ENCODE data around the gene OFD1.

The OFD1 gene

GRCh38 chrX:13798184-13798583 lies 63.6 kb downstream of the OFD1 start:
- no peak for TF ChIP-seq CTCF (IDR thresholded peaks at IDR 0.05; ENCODE audit: low read depth, low read length)
- no peak for TF ChIP-seq EZH2phosphoT487 (IDR thresholded peaks at IDR 0.05; ENCODE audit: low read depth)
- Histone ChIP-seq H3K36me3 (replicated peaks; ENCODE audit: low read depth, low read length) (no peaks in the 10 kb centered on the region), H3K9me3 (ENCODE audit: insufficient read depth, low read length) (no peaks in the 10 kb centered on the region), H3K9ac (ENCODE audit: low read length) (no peak overlapping the region), H3K27me3 (ENCODE audit: low read depth, low read length) (no peaks in the 10 kb centered on the region), H3K4me3 (ENCODE audit: low read length) (no peak overlapping the region), H3K4me1 (ENCODE audit: low read length) (no peaks in the 10 kb centered on the region), H3K27ac (ENCODE audit: low read length) (no peak overlapping the region), H4K20me1 (ENCODE audit: insufficient read depth, low read length) (no peaks in the 10 kb centered on the region), H3K4me2 (ENCODE audit: low read length) (no peak overlapping the region), H2AFZ (ENCODE audit: low read depth, low read length) (no peak overlapping the region), H3K79me2 (ENCODE audit: low read length) (no peaks in the 10 kb centered on the region)

GRCh38 chrX:13803116-13803515 lies 68.6 kb downstream of the OFD1 start:
- H2AFZ ChIP-seq (ENCODE audit: low read depth, low read length): no peak overlapping the region
- H3K27me3 ChIP-seq (ENCODE audit: low read depth, low read length): no peaks in the 10 kb centered on the region
- TF ChIP-seq CTCF (IDR thresholded peaks at IDR 0.05; ENCODE audit: low read depth, low read length) (no peak), EZH2phosphoT487 (IDR thresholded peaks at IDR 0.05; ENCODE audit: low read depth) (no peak)
- no peak overlapping the region for H3K27ac ChIP-seq (ENCODE audit: low read length)
- no peak overlapping the region for H3K4me3 ChIP-seq (ENCODE audit: low read length)
- H3K9me3 ChIP-seq (ENCODE audit: insufficient read depth, low read length): no peaks in the 10 kb centered on the region
- H3K79me2 ChIP-seq (ENCODE audit: low read length): no peaks in the 10 kb centered on the region
- H3K4me2 ChIP-seq (ENCODE audit: low read length): no peak overlapping the region
- no peaks in the 10 kb centered on the region for H3K36me3 ChIP-seq (replicated peaks; ENCODE audit: low read depth, low read length)
- no peaks in the 10 kb centered on the region for H4K20me1 ChIP-seq (ENCODE audit: insufficient read depth, low read length)
- no peak overlapping the region for H3K9ac ChIP-seq (ENCODE audit: low read length)
- H3K4me1 ChIP-seq (ENCODE audit: low read length): no peaks in the 10 kb centered on the region

GRCh38 chrX:13805241-13805640 lies 70.7 kb downstream of the OFD1 start:
- H3K9me3 ChIP-seq (ENCODE audit: insufficient read depth, low read length): no peaks in the 10 kb centered on the region
- H3K4me3 ChIP-seq (ENCODE audit: low read length): no peak overlapping the region
- no peaks in the 10 kb centered on the region for H3K36me3 ChIP-seq (replicated peaks; ENCODE audit: low read depth, low read length)
- H3K27me3 ChIP-seq (ENCODE audit: low read depth, low read length): no peaks in the 10 kb centered on the region
- H3K27ac ChIP-seq (ENCODE audit: low read length): no peak overlapping the region
- H3K4me1 ChIP-seq (ENCODE audit: low read length): no peaks in the 10 kb centered on the region
- no peak overlapping the region for H2AFZ ChIP-seq (ENCODE audit: low read depth, low read length)
- no peaks in the 10 kb centered on the region for H3K79me2 ChIP-seq (ENCODE audit: low read length)
- H3K9ac ChIP-seq (ENCODE audit: low read length): no peak overlapping the region
- TF ChIP-seq EZH2phosphoT487 (IDR thresholded peaks at IDR 0.05; ENCODE audit: low read depth): no peak
- TF ChIP-seq CTCF (IDR thresholded peaks at IDR 0.05; ENCODE audit: low read depth, low read length): peak; percentile 30
- H4K20me1 ChIP-seq (ENCODE audit: insufficient read depth, low read length): no peaks in the 10 kb centered on the region
- no peak overlapping the region for H3K4me2 ChIP-seq (ENCODE audit: low read length)

- H3K9me3 ChIP-seq (ENCODE audit: insufficient read depth, low read length): no peaks in the 10 kb centered on the region
- no peaks in the 10 kb centered on the region for H3K27me3 ChIP-seq (ENCODE audit: low read depth, low read length)
- H3K4me2 ChIP-seq (ENCODE audit: low read length): no peak overlapping the region
- H3K9ac ChIP-seq (ENCODE audit: low read length): no peak overlapping the region
- no peaks in the 10 kb centered on the region for H4K20me1 ChIP-seq (ENCODE audit: insufficient read depth, low read length)
- no peaks in the 10 kb centered on the region for H3K79me2 ChIP-seq (ENCODE audit: low read length)
- no peak overlapping the region for H3K4me3 ChIP-seq (ENCODE audit: low read length)
- H3K27ac ChIP-seq (ENCODE audit: low read length): no peak overlapping the region
- H2AFZ ChIP-seq (ENCODE audit: low read depth, low read length): no peak overlapping the region
- no peak for TF ChIP-seq CTCF (IDR thresholded peaks at IDR 0.05; ENCODE audit: low read depth, low read length)
- no peak for TF ChIP-seq EZH2phosphoT487 (IDR thresholded peaks at IDR 0.05; ENCODE audit: low read depth)
- H3K36me3 ChIP-seq (replicated peaks; ENCODE audit: low read depth, low read length): no peaks in the 10 kb centered on the region
- H3K4me1 ChIP-seq (ENCODE audit: low read length): no peaks in the 10 kb centered on the region
Measured at GRCh38 chrX:13808293-13808692, 73.7 kb downstream of the OFD1 start.
